ENCODE measurements around the gene CPT1B. TPM values are rescaled to one million over a fixed set of nuclear protein-coding genes. Genes with fewer than 3 reads are reported as not detected.

CPT1B gene
- total RNA-seq, 2 experiments from 2014 or later: 42.9 to 43.7 TPM

- intact Hi-C loops (cut with micrococcal nuclease): no loop called here
- Mint-ChIP-seq H3K27me3 (no peaks in the 10 kb centered on the region), H3K9me3 (no peaks in the 10 kb centered on the region), H3K4me1 (ENCODE audit: low read depth) (peaks cover 36% of the 10 kb centered on the region), H3K4me3 (peak overlapping the region; percentile 89), H3K36me3 (ENCODE audit: low read depth) (peaks cover 20% of the 10 kb centered on the region), H3K27ac (peak overlapping the region; percentile 98)
- ATAC-seq (peak; percentile 3), DNase-seq (no peak)
- CTCF ChIA-PET: no interaction called here
- TF ChIP-seq, protein P1, sequence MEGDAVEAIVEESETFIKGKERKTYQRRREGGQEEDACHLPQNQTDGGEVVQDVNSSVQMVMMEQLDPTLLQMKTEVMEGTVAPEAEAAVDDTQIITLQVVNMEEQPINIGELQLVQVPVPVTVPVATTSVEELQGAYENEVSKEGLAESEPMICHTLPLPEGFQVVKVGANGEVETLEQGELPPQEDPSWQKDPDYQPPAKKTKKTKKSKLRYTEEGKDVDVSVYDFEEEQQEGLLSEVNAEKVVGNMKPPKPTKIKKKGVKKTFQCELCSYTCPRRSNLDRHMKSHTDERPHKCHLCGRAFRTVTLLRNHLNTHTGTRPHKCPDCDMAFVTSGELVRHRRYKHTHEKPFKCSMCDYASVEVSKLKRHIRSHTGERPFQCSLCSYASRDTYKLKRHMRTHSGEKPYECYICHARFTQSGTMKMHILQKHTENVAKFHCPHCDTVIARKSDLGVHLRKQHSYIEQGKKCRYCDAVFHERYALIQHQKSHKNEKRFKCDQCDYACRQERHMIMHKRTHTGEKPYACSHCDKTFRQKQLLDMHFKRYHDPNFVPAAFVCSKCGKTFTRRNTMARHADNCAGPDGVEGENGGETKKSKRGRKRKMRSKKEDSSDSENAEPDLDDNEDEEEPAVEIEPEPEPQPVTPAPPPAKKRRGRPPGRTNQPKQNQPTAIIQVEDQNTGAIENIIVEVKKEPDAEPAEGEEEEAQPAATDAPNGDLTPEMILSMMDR (IDR thresholded peaks at IDR 0.05): no peak
- POLR2A ChIA-PET: interaction anchor here (0.6 to 2.9 kb wide), 4 partner anchors 10 to 61 kb away, joined by 3 to 20 read pairs (median 8); no protein-coding TSS in a partner anchor
These were observed 47.7 kb downstream of the CPT1B start for GRCh38 chr22:50530580-50530876.

DNA sequence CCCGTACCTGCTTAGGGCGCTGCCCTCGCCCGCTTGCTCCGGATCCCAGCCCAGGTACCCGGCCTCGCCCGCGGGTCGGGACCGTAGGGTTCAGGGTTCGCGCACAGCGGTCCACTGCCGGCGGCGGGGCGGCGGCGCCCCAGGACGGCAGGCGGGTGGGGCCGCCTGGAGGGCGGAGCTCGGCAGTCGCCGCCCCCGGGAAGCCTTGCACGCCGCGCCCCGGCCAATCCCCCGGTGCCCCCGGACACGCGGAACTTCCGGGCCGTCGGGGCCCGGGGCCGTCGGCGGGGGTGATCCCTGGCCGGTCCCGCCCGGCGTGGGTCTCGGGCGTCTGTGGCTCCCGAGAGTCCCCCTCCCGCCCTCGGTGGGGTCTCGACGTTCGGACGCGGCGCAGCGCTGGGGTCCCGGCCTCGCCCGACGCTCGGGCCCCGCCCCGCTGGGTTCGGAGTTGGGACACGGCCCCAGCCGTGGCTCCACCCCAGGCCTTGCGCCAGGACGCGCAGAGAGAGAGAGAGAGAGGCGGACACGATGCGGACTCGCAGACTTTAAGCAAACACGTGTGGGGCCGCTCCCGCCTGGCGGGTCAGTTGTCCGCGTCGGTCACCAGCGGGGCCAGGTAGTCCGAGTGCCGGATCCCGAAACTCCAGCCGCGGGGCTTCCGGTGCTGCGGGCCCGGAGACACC, 48.2 kb downstream of the CPT1B start, which contains the start of gene TYMP:
Gene TYMP (minus strand): TSS at position 116 of the 683 bp plus-strand sequence. CDS start 303 bp downstream, outside the sequence.
- no peaks in the 10 kb centered on the region for H3K27me3 Mint-ChIP-seq
- H3K36me3 Mint-ChIP-seq (ENCODE audit: low read depth): peaks cover 20% of the 10 kb centered on the region
- POLR2A ChIA-PET: interaction anchor here (1.4 to 6.7 kb wide), 6 partner anchors 9 to 91 kb away, joined by 3 to 175 read pairs (median 11); partner anchors contain the start of genes CHKB, CPT1B and KLHDC7B
- peak within 1 kb of the TSS; percentile 98 for H3K27ac Mint-ChIP-seq
- no peaks in the 10 kb centered on the region for H3K9me3 Mint-ChIP-seq
- TF ChIP-seq, protein P1 (IDR thresholded peaks at IDR 0.05): no peak
- intact Hi-C loops (cut with micrococcal nuclease): loop anchor here (5.0 kb wide), 1 partner anchor 52 kb away; the partner anchor contains the start of gene CHKB
- CTCF ChIA-PET: interaction anchor here (1.0 to 2.5 kb wide), 5 partner anchors 9 to 91 kb away, joined by 3 to 13 read pairs (median 5); partner anchors contain the start of genes LMF2, NCAPH2 and SYCE3
- peak within 1 kb of the TSS; percentile 94 for H3K4me3 Mint-ChIP-seq
- H3K4me1 Mint-ChIP-seq (ENCODE audit: low read depth): peaks cover 36% of the 10 kb centered on the region
- ATAC-seq (peak; percentile 9), DNase-seq (peak; percentile 75)

GRCh38 chr22:50529416-50529896, 48.8 kb downstream of the CPT1B start:
- H3K9me3 Mint-ChIP-seq: no peaks in the 10 kb centered on the region
- peaks cover 38% of the 10 kb centered on the region for H3K4me1 Mint-ChIP-seq (ENCODE audit: low read depth)
- ATAC-seq (no peak), DNase-seq (no peak)
- peaks cover 26% of the 10 kb centered on the region for H3K36me3 Mint-ChIP-seq (ENCODE audit: low read depth)
- TF ChIP-seq, protein P1 (IDR thresholded peaks at IDR 0.05): no peak
- H3K27me3 Mint-ChIP-seq: no peaks in the 10 kb centered on the region
- CTCF ChIA-PET: interaction anchor here (0.9 to 2.5 kb wide), 6 partner anchors 10 to 92 kb away, joined by 3 to 13 read pairs (median 4); partner anchors contain the start of genes LMF2, NCAPH2 and SYCE3
- H3K27ac Mint-ChIP-seq: peak overlapping the region; percentile 76
- POLR2A ChIA-PET: interaction anchor here (1.4 to 6.7 kb wide), 6 partner anchors 9 to 91 kb away, joined by 3 to 175 read pairs (median 11); partner anchors contain the start of genes CHKB, CPT1B and KLHDC7B
- H3K4me3 Mint-ChIP-seq: peak overlapping the region; percentile 94
- intact Hi-C loops (cut with micrococcal nuclease): loop anchor here (5.0 kb wide), 1 partner anchor 53 kb away; the partner anchor contains the start of gene CHKB

DNA sequence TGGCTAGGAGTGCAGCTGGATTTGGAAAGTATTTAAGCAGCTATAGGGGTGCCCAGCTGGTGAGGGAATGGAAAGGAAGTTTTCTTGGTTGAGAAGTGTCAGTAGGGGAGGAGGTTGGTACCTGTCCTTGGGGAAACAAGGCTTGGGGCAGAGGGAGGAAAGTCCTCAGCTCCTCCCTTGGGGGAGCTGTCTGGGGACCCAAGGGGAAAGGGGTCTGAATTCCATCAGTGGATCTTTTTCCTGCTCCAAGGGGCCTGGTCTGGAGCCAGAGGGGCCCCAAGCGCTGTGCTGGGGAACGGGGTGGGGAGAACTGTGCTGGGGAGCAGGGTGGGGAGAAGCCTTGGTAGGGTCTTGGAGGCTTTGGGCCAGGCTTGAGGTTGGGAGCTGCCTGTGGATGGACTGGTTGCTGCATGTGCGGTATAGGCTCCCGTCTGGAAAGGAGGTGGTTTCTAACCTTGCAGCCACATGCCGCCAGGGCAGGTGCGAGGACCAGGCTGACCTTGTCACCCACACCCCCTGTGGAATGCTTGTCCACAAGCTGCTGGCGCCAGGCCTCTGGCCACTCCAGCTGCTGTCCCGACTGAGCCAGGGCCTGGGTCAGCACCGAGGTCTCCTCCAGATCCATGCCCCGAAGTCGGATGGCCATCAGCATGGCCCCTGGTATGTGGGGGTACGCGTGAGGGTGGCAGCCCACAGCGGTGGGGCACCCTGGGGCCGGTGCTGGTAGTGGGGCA, 49.4 kb downstream of the CPT1B start:
- ATAC-seq (no peak), DNase-seq (no peak)
- peak overlapping the region; percentile 94 for H3K4me3 Mint-ChIP-seq
- peak overlapping the region; percentile 76 for H3K27ac Mint-ChIP-seq
- H3K27me3 Mint-ChIP-seq: no peaks in the 10 kb centered on the region
- ChIA-PET CTCF (interaction anchor here (0.9 to 2.5 kb wide), 3 partner anchors 19 to 34 kb away, joined by 3 to 13 read pairs (median 5); partner anchors contain the start of gene SYCE3), POLR2A (interaction anchor here (1.0 to 6.7 kb wide), 10 partner anchors 10 to 92 kb away, joined by 3 to 175 read pairs (median 11); partner anchors contain the start of genes CHKB, CPT1B, KLHDC7B and LMF2)
- H3K4me1 Mint-ChIP-seq (ENCODE audit: low read depth): peaks cover 37% of the 10 kb centered on the region
- intact Hi-C loops (cut with micrococcal nuclease): loop anchor here (5.0 kb wide), 1 partner anchor 53 kb away; the partner anchor contains the start of gene CHKB
- TF ChIP-seq, protein P1 (IDR thresholded peaks at IDR 0.05): no peak
- peaks cover 27% of the 10 kb centered on the region for H3K36me3 Mint-ChIP-seq (ENCODE audit: low read depth)
- no peaks in the 10 kb centered on the region for H3K9me3 Mint-ChIP-seq

Data from activated CD8-positive, alpha-beta T cell treated with anti-CD3 and anti-CD28 coated beads for 36 hours (primary cell).